ENCODE measurements around the gene FNDC3B. TPM values are rescaled to one million over a fixed set of nuclear protein-coding genes. Genes with fewer than 3 reads are reported as not detected.

The FNDC3B gene
- total RNA-seq, 1 donor from 2014 or later: 68.5 TPM

- no peaks in the 10 kb centered on the region for H3K9me3 ChIP-seq
- intact Hi-C loops (cut with DNase I): no loop called here
Observed at GRCh38 chr3:172142864-172143451, 103.6 kb downstream of the FNDC3B start.

DNA sequence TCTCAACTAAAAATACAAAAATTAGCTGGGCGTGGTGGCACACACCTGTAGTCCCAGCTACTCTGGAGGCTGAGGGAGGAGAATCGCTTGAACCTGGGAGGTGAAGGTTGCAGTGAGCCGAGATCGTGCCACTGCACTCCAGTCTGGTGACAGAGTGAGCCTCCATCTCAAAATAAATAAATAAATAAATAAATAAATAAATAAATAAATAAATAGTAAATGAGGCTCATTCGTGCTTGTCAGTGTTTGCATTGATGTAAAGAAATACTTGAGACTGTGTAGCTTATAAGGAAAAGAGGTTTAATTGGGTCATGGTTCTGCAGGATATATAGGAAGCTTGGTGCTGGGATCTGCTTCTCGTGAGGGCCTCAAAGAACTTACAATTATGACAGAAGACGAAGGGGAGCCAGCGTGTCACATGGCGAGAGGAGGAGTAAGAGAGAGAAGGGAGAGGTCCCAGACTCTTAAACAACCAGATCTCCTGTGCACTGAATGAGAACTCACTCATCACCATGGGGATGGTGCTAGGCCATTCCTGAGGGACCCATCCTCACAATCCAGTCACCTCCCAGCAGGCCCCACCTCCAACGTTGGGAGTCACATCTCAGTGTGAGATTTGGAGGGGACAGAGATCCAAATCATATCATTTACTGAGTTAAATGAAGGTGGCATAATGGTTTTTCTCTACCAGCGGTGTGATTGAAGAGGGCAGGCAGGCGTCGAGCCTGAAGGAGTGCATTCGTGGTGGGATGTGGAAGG lies 104.5 kb downstream of the FNDC3B start:
- Histone ChIP-seq H3K9me3 (no peaks in the 10 kb centered on the region), H3K27ac (no peak overlapping the region), H3K4me1 (peaks cover 40% of the 10 kb centered on the region), H3K36me3 (no peaks in the 10 kb centered on the region), H3K27me3 (no peaks in the 10 kb centered on the region), H3K4me3 (no peak overlapping the region)
- no peak for DNase-seq (ENCODE audit: extremely low spot score in 2 of 2)
- intact Hi-C loops (cut with DNase I): loop anchor here (1.0 kb wide), 1 partner anchor 20 kb away; no protein-coding TSS in a partner anchor
- TF ChIP-seq CTCF (IDR thresholded peaks at IDR 0.05) (no peak), POLR2A (IDR thresholded peaks at IDR 0.05) (no peak), POLR2AphosphoS5 (IDR thresholded peaks at IDR 0.05; ENCODE audit: insufficient read depth in 1 of 2, low read depth in 1 of 2) (no peak)

More at GRCh38 chr3:172142864-172143451, 103.6 kb downstream of the FNDC3B start:
- Histone ChIP-seq H3K4me3 (no peak overlapping the region), H3K27ac (peak overlapping the region; percentile 66), H3K4me1 (peaks cover 49% of the 10 kb centered on the region), H3K36me3 (no peaks in the 10 kb centered on the region), H3K27me3 (no peaks in the 10 kb centered on the region)
- DNase-seq (ENCODE audit: extremely low spot score in 2 of 2): no peak
- TF ChIP-seq CTCF (IDR thresholded peaks at IDR 0.05) (no peak), POLR2A (IDR thresholded peaks at IDR 0.05) (no peak), POLR2AphosphoS5 (IDR thresholded peaks at IDR 0.05; ENCODE audit: insufficient read depth in 1 of 2, low read depth in 1 of 2) (no peak)

- intact Hi-C loops (cut with DNase I): loop anchor here (1.0 kb wide), 1 partner anchor 20 kb away; no protein-coding TSS in a partner anchor
- Histone ChIP-seq H3K27me3 (no peaks in the 10 kb centered on the region), H3K9me3 (no peaks in the 10 kb centered on the region), H3K36me3 (no peaks in the 10 kb centered on the region), H3K27ac (no peak overlapping the region), H3K4me1 (peaks cover 33% of the 10 kb centered on the region), H3K4me3 (no peak overlapping the region)
- TF ChIP-seq CTCF (IDR thresholded peaks at IDR 0.05): no peak
- no peak for TF ChIP-seq POLR2A (IDR thresholded peaks at IDR 0.05)
- no peak for TF ChIP-seq POLR2AphosphoS5 (IDR thresholded peaks at IDR 0.05; ENCODE audit: insufficient read depth in 1 of 2, low read depth in 1 of 2)
- DNase-seq (ENCODE audit: extremely low spot score in 2 of 2): no peak
Observed at GRCh38 chr3:172144601-172145000, 105.2 kb downstream of the FNDC3B start.

GRCh38 chr3:172145031-172145686 lies 105.8 kb downstream of the FNDC3B start:
- peaks cover 27% of the 10 kb centered on the region for H3K4me1 ChIP-seq
- no peaks in the 10 kb centered on the region for H3K9me3 ChIP-seq
- H3K4me3 ChIP-seq: no peak overlapping the region
- H3K27me3 ChIP-seq: no peaks in the 10 kb centered on the region
- intact Hi-C loops (cut with DNase I): no loop called here
- no peak overlapping the region for H3K27ac ChIP-seq
- H3K36me3 ChIP-seq: no peaks in the 10 kb centered on the region
- no peak for DNase-seq (ENCODE audit: extremely low spot score in 2 of 2)
- no peak for TF ChIP-seq CTCF (IDR thresholded peaks at IDR 0.05)
- TF ChIP-seq POLR2AphosphoS5 (IDR thresholded peaks at IDR 0.05; ENCODE audit: insufficient read depth in 1 of 2, low read depth in 1 of 2): no peak
- TF ChIP-seq POLR2A (IDR thresholded peaks at IDR 0.05): no peak

Data from vagina (tissue), 2 donors.